Type B pancreatic cell (in vitro differentiated cells): ENCODE results near the gene ASTN1. TPM values are rescaled to one million over a fixed set of nuclear protein-coding genes. Genes with fewer than 3 reads are reported as not detected.

Experiments used
- DNase-seq: peaks from one replicate; pipeline ENCODE4 v3.0.0; 2021; ENCODE audit warnings: mixed read lengths; ENCODE audit not compliant: unreplicated experiment; ENCODE audit errors: extremely low spot score
- H3K27ac Mint-ChIP-seq: 2 replicates; pipeline ENCODE4 v1.8.0; 2021; ENCODE audit warnings: mild to moderate bottlenecking, mixed read lengths
- H3K27me3 Mint-ChIP-seq: 2 replicates; pipeline ENCODE4 v1.8.0; 2021; ENCODE audit warnings: mixed read lengths
- H3K36me3 Mint-ChIP-seq: 2 replicates; pipeline ENCODE4 v1.8.0; 2021; ENCODE audit warnings: mixed read lengths
- H3K4me1 Mint-ChIP-seq: one replicate; pipeline ENCODE4 v1.8.0; 2021; ENCODE audit warnings: mixed read lengths; ENCODE audit not compliant: unreplicated experiment
- H3K4me3 Mint-ChIP-seq: 2 replicates; pipeline ENCODE4 v1.8.0; 2021; ENCODE audit warnings: mild to moderate bottlenecking, mixed read lengths
- H3K9me3 Mint-ChIP-seq: 2 replicates; pipeline ENCODE4 v1.8.0; 2021; ENCODE audit warnings: mixed read lengths
- CTCF ChIP-seq: fragments of 200-600 bp; sonication (generic); conservative IDR thresholded peaks from 2 replicates; pipeline ENCODE4 v1.5.0; 2021; ENCODE audit warnings: antibody characterized with exemption, mild to moderate bottlenecking
- microRNA-seq: library from miRNA; unstranded; fragments of <30 nt; microRNA quantifications from one replicate; pipeline ENCODE4, GENCODE V29; 2020
- total RNA-seq: library from RNA; stranded (reverse); gene quantifications from 2 replicates; pipeline ENCODE4 v1.2.1, GENCODE V29; 2021; ENCODE audit warnings: low replicate concordance

ASTN1 gene
- total RNA-seq, 1 donor from 2014 or later = 24.9 TPM

- Mint-ChIP-seq H3K9me3 (no peaks in the 10 kb centered on the region), H3K27me3 (peaks cover 3% of the 10 kb centered on the region), H3K27ac (no peak overlapping the region), H3K4me1 (peaks cover 6% of the 10 kb centered on the region), H3K36me3 (no peaks in the 10 kb centered on the region), H3K4me3 (no peak overlapping the region)
- TF ChIP-seq CTCF = no peak
- DNase-seq = no peak
These were observed 352.8 kb downstream of the ASTN1 start for GRCh38 chr1:176811511-176812288.

GRCh38 chr1:176809292-176809691 is 355.2 kb downstream of the ASTN1 start:
- Mint-ChIP-seq H3K4me1 (peaks cover under 1% of the 10 kb centered on the region), H3K9me3 (no peaks in the 10 kb centered on the region), H3K27ac (no peak overlapping the region), H3K36me3 (no peaks in the 10 kb centered on the region), H3K4me3 (no peak overlapping the region), H3K27me3 (peaks cover 7% of the 10 kb centered on the region)
- no peak for DNase-seq
- TF ChIP-seq CTCF = no peak

Small RNAs within 50 kb of the gene (microRNA-seq; reads per million reads assigned to microRNA genes)
- gene MIR488 = 4.4 reads per million, percentile 16 among the genes with 10 or more reads in this experiment

Other genes starting within 250 kb of the ASTN1 start
- gene BRINP2, start 6.2 kb upstream of the ASTN1 start, total RNA-seq = 22.7 and 23.7 TPM in 2 replicates